Stimulated activated CD4-positive, alpha-beta T cell treated with anti-CD3 and anti-CD28 coated beads, Interleukin-15, amount 100 ng/mL, for 48 hours (primary cell): ENCODE data around the gene MEIS2.
"Not testable (repeated sequence)": the region's sequence is repeated elsewhere in the genome, so short reads cannot be mapped to it uniquely, and the experiment has no call there.

Experiments used
- DNase-seq, 2 donors: peaks; one replicate each; pipeline ENCODE4 v3.0.0-alpha.2; 2020; ENCODE audit warnings: low read depth in 2 of 2

Gene MEIS2

DNA sequence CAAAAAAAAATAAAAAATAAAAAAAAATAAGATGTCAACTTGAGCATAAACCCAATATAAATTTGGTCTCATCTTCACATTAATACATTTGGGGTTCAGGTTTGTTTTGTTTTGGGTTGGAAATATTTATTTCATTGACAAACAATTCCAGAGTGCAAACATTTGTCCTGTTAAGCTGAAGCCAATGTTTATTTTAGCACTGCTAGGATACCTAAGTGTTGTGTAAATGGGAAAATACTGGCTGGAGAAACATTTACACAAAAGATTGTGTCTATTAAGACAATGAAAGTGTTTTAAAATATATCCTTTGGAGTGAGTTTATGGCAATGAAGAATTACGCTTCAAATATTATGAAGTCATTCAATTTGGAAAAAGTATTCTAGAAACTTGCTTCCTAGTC lies 91.1 kb downstream of the MEIS2 start:
- DNase-seq, result no peak

DNA sequence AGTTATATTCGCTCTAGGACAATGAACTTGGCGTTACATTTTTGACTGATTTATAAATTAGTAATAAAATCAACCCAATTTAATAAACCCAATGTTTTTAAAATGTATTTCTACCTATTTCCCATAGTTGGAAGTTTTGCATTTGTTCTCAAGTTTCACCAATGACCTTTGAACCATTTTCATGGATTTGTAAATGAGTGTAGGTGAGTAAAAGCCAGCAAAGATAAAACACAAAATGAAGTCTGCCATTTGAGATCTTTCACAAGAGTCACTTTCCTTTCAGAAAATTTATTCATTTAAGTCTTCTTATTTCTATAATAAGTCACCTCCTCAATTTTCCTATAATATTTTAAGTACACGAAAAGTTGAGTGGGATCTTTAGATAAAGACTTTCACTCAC lies 92.1 kb downstream of the MEIS2 start:
- DNase-seq, result no peak

DNA sequence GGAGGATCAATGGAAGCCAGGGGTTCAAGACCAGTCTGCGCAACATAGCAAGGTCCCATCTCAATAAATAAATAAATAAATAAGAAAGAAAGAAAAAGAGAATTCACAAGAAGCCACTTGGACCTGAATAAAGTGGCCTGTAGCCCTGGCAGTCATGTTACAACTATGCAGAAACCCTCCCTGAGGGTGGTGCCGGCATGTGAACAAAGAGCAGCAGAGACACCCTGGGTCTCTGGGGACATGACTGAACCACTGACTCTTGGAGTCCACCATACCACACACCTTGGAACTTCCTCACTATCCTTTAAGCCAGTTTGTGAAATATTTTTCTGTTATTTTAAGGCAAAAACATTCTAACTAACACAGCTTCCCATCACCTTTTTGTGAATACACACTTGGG lies 93.0 kb downstream of the MEIS2 start:
- no peak for DNase-seq

DNA sequence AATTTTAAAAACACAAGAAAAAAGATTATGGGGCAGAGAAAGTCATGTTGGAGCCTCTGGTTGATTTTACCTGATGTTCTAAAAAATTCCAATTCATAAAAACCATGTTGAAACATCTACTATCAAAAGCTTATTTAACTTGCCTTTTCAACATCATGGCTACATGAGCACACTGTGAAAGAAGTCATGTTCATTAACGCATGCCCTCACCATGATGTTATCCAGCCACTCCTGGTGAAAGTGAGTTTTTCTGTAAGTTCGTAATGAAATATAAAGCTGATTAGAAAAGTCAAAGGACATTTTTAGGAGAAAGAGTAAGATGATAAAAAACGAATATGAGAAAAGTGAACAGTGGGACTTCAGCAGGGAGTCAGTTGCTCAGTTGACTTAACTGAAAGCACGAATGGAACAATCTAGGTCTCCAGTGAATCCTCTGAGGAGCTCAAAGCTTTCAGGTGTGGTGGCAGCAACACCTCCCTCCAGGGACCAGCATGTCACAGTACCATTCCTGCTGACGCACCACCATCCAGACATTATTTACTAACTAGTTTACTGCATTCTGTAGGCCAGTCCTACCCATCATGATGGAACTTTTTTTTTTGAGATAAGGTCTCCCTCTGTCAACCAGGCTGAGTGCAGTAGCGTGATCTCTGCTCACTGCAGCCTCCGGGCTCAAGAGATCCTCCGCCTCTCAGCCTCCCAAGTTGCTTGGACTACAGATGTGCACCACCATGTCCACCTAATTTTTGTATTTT lies 95.2 kb downstream of the MEIS2 start:
- DNase-seq, result no peak

DNA sequence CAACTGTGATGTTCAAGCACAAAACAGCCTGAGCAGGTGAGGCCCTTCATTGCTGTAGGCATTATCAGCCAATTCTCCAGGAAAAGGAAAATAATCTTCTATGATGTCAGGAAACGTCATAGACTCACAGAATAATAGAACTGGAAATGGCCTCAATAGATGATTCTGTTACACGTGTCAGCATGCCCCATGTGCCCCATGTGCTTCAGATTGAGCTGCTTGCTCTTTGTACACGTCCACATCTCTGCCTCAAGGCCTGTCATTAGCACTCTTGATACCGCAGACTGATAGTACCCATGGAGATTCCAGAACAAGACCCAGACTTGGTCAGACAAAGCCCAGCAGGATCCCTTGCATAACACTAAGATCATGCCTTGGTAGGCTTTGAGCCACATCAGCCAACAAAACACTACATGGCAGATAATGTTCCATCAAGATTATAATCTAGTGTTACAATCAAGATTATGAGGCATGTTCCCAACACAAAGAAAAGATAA lies 95.9 kb downstream of the MEIS2 start:
- DNase-seq, result no peak

DNA sequence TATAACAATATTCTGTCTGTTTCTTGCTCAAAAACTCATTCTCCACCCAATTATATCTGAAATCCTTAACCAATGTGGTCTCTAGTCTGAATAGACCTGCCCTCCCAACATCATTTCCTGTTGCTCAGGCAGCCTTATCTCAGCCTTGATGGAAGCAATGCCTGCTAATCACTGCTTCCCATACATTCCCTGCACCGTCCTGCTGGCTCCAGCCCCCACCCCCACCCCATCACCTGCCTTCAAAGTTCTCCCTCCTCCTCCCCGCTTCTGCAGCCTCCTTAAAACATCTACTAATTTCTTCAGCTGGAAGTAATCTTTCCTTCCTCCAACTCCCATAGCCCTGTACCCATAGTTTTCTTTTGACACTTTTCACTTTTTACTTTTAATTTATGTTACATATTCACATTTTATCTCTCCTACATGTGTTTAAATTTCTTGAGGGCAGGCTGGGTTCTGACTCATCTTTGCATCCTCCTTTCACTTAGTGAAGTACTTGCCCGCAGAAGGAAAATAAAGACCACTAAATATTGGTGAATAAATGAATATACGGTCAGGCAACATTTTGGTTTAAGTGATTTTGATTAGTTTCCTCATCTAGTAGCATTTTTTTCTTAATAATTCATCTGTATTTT lies 98.2 kb downstream of the MEIS2 start:
- DNase-seq, result no peak

DNA sequence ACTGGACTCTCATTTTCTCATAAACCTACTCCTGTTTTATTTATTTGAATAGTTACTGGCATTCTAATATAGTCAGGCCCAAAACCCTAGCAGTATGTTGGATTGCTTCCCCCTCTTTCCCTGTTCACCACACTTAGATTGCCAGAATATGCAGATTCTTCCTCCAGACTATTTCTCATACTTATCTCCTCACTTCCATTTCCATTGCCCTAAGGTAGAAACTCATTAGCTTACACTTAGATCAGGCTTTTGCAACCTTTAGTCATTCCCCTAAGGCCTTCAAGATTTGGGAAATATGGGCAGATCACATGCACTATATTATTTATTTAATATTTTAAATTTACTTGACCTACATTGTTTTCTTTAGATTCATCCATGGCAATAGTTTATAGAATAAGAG lies 98.9 kb downstream of the MEIS2 start:
- DNase-seq, result no peak

DNA sequence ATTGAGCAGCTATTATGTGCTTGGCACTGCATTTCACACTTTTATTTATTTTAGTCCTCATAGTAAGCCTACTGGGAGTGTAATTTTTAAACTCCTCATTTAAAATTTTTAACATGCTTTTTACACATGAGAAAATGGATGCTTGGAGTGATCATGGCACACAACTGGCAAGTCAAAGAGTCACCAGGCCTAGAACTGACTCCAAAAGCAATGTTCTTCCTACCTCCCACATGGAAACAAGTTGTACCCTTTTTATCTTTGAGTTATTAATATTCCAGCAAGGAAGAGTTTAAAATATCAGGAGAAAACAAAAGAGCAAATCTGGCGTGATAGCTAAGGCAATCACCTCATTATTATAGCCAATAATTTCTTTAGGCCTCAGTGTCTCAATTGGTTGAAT lies 100.6 kb downstream of the MEIS2 start:
- no peak for DNase-seq

DNA sequence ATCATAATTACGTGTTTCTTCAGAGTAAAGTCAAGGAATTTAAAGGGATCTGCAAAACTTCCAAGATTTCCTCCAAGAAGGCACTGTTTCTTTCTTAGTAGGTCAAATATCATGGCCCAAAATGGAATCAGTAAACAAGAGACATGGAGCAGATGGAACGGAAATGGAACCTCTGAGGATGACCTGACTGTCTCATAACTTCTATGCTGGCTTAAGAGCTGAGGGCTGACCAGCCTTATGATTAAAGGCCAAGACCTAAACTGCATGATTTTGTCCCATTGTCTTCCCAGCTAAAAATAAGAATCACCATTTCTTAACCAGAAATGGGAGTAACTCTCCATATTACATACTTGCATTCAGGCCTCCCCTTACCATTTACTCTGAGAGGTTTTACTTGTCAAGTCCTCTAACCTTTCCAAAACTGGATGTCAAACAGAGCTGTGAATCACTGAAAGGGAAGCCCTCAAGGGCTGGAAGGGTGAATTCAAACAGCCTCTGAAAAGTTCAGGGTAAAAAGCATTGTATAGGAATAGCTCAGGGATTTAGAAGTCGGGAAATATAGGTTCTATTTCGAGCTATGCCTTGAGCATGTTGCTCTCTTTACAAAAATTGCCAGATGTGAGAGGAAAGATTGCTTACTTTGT lies 103.7 kb downstream of the MEIS2 start:
- no peak for DNase-seq

DNA sequence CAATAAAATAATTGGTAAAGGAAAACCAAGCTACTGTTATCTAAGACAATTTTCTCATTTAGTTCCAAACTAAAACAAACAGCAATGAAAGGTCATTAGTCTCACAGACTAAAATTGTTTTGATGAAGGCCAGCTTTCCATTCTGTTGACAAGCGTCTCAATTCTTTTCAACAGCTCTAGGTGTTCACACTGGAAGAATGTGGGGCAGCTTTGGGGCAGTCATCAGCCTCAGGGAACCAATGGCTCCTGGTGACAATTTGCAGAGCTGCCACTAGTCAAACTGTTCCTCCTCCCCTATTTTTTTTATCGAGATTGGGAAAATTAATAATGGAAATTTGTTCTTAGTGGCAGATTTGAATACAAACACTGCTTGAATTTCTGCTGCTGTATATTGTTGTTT lies 104.2 kb downstream of the MEIS2 start:
- no peak for DNase-seq

DNA sequence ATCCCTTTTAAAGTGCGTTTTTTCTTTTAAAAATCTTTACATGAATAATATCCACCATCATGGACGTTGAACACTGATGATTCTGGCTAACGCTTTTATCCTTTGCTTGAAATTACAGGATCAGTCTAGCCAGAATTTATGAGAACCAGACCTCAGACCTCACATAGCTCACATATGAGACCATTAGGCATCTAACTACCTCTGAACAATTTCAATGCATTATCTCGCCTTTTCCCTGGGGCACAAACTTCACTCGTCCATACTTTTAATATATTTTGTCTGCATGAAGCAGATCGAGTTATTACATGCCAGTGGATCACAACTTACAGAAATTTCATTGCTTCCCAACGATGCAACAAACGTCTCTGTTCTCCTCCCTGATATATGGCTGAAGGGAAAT lies 105.6 kb downstream of the MEIS2 start:
- DNase-seq, result no peak

DNA sequence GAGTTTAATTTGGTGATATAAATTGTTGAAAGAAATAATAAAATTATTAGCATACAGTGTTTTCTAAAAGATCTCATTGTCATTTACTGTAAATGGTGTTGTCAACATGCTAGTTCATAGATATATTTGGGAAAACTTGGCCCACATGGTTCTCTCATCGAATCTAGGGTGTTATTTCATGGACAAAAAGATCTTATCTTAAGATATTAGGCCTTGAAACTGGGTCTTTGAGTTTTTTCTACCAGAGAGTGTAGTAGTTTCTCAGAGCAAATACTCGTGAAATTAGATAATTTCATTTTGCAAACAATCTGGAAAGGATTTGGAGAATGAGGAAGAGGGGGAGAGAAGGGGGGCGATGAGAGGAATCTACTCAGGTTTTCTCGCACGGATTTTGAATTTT lies 107.9 kb downstream of the MEIS2 start:
- no peak for DNase-seq

DNA sequence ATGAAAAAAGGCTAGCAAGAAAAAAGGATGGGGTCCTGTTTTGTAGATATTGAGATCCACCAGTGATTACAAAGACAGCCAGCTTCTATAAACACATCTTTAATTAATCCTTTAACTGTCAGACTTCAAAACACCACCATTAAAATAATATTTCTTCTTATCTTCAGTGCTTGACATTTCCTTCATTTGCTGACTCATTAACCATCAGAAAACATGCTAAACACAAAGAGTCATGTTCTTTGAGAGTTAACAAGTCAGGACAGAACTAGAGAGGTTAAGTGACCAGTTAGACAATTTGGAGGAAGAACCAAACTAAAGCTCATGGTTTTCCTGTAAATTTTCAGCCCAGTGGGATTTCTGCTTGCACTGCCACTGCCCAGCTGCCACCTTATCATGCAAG lies 111.4 kb downstream of the MEIS2 start:
- no peak for DNase-seq

DNA sequence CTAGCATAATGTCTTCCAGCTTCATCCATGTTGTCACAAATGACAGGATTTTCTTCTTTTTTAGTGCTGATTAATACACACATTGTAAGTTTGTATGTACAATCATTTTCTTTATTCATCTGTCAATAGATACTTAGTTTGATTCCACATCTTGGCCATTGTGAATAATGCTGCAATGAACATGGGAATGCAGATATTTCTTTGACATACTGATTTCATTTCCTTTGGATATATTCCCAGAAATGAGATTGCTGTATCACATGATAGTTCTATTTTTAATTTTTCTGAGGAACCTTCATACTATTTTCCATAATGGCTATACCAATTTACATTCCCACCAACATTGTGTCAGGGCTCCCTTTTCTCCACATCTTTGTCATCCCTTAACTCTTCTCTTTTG lies 117.9 kb downstream of the MEIS2 start:
- no peak for DNase-seq

DNA sequence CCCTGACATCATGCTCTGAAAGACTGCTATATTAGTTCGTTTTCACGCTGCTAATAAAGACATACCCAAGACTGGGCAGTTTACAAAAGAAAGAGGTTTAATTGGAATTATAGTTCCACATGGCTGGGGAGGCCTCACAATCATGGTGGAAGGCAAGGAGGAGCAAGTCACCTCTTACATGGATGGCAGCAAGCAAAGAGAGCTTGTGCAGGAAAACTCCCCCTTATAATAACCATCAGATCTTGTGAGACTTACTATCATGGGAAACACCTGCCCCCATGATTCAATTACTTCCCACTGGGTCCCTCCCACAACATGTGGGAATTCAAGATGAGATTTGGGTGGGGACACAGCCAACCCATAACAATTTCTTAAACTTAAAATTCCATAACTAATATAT lies 120.1 kb downstream of the MEIS2 start:
- DNase-seq, result not testable (repeated sequence)

DNA sequence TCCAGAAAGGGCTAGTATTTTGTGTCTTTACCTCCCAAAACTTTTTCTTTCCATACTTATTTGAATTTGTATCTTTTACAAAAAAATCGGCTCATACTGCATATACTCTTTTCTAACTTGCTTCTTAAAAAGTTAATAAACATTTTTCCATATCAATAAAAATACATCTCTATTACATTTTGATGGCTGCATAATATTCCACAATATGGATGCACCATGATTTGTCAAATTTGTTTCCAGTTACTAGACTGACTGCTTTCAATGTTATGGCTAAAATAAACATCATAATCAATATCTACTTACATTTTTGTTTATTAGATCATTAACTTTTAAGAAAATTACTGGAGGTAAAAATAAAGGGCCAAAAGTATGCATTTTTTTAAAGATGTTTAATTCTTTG lies 121.7 kb downstream of the MEIS2 start:
- DNase-seq, result no peak

DNA sequence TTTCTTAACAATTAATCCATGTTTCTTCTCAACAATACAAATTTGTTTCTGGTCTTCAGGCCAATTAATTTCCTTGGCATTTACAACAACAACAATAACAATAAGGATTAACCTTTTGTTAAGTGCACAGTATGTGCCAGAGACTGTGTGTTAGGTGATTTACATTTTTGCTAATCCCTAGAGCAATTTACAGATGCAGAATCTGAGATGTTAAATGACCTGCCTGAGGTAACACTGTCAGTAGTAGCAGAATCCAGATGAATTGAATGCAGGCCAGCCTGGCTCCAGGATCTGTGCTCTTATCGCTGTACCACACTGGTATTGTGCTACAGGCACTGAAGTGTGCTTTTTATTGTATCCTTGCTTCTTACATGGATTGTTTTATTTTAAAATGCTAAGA lies 122.2 kb downstream of the MEIS2 start:
- DNase-seq, result no peak

DNA sequence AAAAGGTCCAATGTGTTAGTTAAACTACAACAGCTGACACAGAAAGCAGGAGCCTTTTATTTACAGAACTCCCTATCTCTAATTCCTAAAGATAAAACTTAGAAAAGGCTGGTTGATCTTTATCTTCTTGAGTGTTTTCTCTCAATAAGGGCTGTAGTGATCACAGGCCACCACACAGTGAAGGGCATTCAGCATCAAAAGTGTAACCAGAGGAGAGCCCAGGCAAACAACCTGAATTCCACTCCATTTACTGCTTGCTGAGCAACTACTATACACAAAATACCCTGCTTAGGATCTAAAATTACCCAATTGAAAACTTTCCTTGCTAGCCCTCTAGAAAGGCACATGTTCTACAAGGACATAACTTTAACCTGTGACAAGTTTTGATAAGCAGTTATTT lies 122.7 kb downstream of the MEIS2 start:
- no peak for DNase-seq

DNA sequence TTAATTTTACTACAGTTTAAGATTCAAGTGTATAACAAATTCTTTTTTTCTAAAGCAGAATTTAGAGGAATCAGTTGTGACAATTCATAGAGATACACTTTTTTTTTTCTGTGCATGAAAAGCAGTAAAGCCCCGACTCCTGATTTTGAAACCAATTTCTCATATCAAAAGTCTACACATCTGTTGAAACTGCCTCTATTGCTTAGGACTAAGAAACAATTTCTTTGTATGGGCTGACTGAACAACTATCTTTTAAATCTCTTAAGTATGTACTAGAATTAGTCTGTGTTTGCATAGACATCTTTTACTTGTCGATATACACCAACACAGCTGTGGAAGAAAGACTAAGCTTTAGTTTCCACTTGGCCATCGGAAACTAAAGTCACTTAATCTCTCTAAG lies 127.6 kb downstream of the MEIS2 start:
- no peak for DNase-seq

DNA sequence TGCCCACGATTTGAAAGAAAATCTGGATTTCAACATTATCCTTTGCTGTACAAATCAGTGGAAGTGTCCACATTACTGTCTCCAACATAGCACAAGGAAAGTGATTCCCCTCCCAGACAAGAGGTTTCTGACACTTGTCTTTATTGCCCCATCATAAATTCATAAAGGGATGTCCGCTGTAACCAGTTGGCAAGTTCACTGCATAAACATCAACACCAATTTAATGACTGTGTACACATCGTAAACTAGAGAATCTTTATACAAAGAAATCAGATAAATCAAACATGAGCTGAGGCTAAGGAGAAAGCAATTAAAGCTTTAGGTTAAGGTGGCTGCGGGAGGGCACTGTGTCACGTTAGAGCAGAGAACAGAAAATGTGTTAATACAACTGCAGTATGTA lies 129.8 kb downstream of the MEIS2 start:
- no peak for DNase-seq

DNA sequence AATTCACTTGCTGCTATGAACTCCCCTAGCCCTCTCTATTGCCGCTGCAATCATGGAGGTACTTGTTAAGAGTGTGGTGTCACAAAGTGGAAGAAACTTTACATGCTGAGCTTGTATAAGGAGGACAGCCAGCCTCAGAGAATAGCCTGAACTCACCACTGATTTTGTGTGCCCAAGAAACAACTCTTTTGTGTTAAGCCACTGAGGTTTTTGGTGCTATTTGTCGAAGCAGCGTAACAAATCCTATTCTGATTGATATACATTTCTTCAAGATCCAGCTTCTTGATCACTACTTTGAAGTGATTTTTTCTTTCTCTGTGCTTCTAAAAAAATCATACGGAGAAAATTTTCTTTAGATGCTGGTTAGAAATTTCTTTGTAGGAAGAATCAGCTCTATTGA lies 132.4 kb downstream of the MEIS2 start:
- no peak for DNase-seq

DNA sequence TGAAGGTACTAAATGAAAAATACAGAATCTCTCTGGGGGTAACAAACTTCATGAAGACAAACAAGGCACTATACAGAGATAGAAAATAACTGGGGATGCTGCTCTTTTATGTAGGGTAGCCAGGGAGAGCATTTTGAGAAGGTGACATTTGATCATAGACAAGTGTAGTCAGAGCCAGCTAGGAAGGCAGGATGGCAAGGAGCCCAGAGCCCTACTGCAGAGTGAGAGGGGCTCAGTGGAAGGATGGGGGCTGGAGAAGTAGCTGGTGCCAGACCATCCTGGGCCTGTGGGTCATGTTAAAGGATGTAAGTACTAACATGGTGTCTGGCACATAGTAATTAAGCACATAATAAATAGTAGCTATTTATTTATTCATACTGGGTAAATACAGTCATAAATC lies 133.6 kb downstream of the MEIS2 start:
- DNase-seq, result no peak
